ENCODE data around the gene MAN2A2.

DNA sequence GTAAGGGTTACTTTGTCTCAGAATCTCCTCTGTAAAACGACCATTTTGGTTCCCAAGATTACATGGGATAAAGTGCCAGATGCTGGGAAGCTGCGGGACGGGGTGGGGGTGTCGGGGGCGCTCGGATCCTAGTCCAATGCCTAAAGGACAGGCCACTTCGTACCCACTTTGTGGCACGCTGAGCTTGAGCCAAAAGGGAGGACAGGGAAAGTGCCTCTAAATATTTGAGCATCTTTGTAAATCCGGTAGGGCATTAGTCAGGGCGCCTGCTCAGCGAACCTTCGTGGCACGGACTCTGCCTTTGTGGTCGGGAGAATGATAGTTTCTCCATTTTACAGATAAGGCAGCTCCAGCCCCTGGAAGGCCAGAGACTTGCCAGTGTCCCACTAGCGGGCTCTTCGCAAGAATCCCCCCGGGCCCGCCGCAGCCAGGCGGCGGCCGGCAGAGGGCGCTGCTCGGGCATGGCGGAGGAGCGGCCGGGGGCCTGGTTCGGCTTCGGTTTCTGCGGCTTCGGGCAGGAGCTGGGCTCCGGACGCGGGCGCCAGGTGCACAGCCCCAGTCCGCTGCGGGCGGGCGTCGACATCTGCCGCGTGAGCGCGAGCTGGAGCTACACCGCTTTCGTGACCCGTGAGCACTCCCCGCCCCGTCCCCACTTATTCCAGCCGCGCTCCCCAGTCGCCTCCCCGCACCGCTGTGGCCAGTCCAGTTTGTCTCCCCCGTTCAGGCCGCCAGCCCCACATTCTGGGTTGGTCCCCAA is 53.4 kb downstream of the MAN2A2 start:
- TF ChIP-seq GATA3 (IDR thresholded peaks at IDR 0.05; ENCODE audit: low read depth, low read length), result no peak
- TF ChIP-seq GATA2 (IDR thresholded peaks at IDR 0.05; ENCODE audit: low read depth, low read length), result no peak; the same call in 1 of the 2 replicates

All from SH-SY5Y (cell line).